Ectodermal cell (in vitro differentiated cells): ENCODE measurements around the gene LSMEM2.
A peak's percentile ranks its signal among the peaks of the same experiment; 100 is the strongest.

Experiments used
- H3K27ac ChIP-seq: 2 replicates; pipeline ENCODE4 v1.7.0; 2013; ENCODE audit warnings: mild to moderate bottlenecking, low read depth, low read length; ENCODE audit not compliant: insufficient read depth, poor library complexity, severe bottlenecking
- H3K27me3 ChIP-seq: 2 replicates; pipeline ENCODE4 v1.7.0; 2013; ENCODE audit warnings: mild to moderate bottlenecking, low read length; ENCODE audit not compliant: insufficient read depth, control insufficient read depth, poor library complexity, severe bottlenecking
- H3K36me3 ChIP-seq: one replicate; pipeline ENCODE4 v1.7.0; 2013; ENCODE audit warnings: low read length; ENCODE audit not compliant: control insufficient read depth, insufficient read depth
- H3K4me1 ChIP-seq: one replicate; pipeline ENCODE4 v1.7.0; 2013; ENCODE audit warnings: low read length; ENCODE audit not compliant: control insufficient read depth, insufficient read depth
- H3K4me3 ChIP-seq: 2 replicates; pipeline ENCODE4 v1.7.0; 2013; ENCODE audit warnings: low read depth, low read length, control low read depth; ENCODE audit not compliant: insufficient read depth
- H3K9me3 ChIP-seq: 2 replicates; pipeline ENCODE4 v1.7.0; 2013; ENCODE audit warnings: mild to moderate bottlenecking, low read length, moderate library complexity; ENCODE audit not compliant: control insufficient read depth
- WGBS, 2 experiments: methylation state at CpG; one replicate each; pipeline ENCODE4 v1.1.7; 2013; ENCODE audit warnings: missing lambda C conversion rate in 2 of 2; 5-methylcytosine and 5-hydroxymethylcytosine counted together

The LSMEM2 gene

GRCh38 chr3:50293079-50293801 is 14.4 kb downstream of the LSMEM2 start:
- Histone ChIP-seq H3K4me3 (no peak overlapping the region), H3K9me3 (no peaks in the 10 kb centered on the region)
- WGBS, 2 experiments: 89 to 92% methylated on average over 12 of the region's 12 CpGs

GRCh38 chr3:50294089-50294488 is 15.2 kb downstream of the LSMEM2 start:
- H3K27ac ChIP-seq: no peak overlapping the region
- H3K9me3 ChIP-seq: no peaks in the 10 kb centered on the region
- H3K4me3 ChIP-seq: no peak overlapping the region
- no peaks in the 10 kb centered on the region for H3K27me3 ChIP-seq
- 90 to 91% methylated on average over 4 of the region's 4 CpGs for WGBS, 2 experiments
- peaks cover 8% of the 10 kb centered on the region for H3K36me3 ChIP-seq
- peaks cover 13% of the 10 kb centered on the region for H3K4me1 ChIP-seq

More at GRCh38 chr3:50293079-50293801, 14.4 kb downstream of the LSMEM2 start:
- H3K4me1 ChIP-seq: peaks cover 6% of the 10 kb centered on the region
- H3K36me3 ChIP-seq: peaks cover 16% of the 10 kb centered on the region
- H3K27ac ChIP-seq: peak overlapping the region; percentile 39
- no peaks in the 10 kb centered on the region for H3K27me3 ChIP-seq

GRCh38 chr3:50294492-50295403 is 15.9 kb downstream of the LSMEM2 start:
- no peaks in the 10 kb centered on the region for H3K27me3 ChIP-seq
- H3K27ac ChIP-seq: no peak overlapping the region
- no peaks in the 10 kb centered on the region for H3K9me3 ChIP-seq
- peaks cover 13% of the 10 kb centered on the region for H3K4me1 ChIP-seq
- 93% methylated on average over 22 of the region's 22 CpGs for WGBS, 2 experiments
- H3K4me3 ChIP-seq: no peak overlapping the region
- H3K36me3 ChIP-seq: peaks cover 3% of the 10 kb centered on the region

- 89 to 91% methylated on average over 8 of the region's 8 CpGs for WGBS, 2 experiments
- H3K27me3 ChIP-seq: no peaks in the 10 kb centered on the region
- no peak overlapping the region for H3K4me3 ChIP-seq
- H3K36me3 ChIP-seq: no peaks in the 10 kb centered on the region
- no peak overlapping the region for H3K27ac ChIP-seq
- peaks cover 13% of the 10 kb centered on the region for H3K4me1 ChIP-seq
- no peaks in the 10 kb centered on the region for H3K9me3 ChIP-seq
Observed at GRCh38 chr3:50295553-50296431, 16.9 kb downstream of the LSMEM2 start.

- 95 to 96% methylated on average over 18 of the region's 18 CpGs for WGBS, 2 experiments
- H3K4me1 ChIP-seq: peaks cover 8% of the 10 kb centered on the region
- no peak overlapping the region for H3K4me3 ChIP-seq
- H3K27me3 ChIP-seq: no peaks in the 10 kb centered on the region
- H3K27ac ChIP-seq: no peak overlapping the region
- no peaks in the 10 kb centered on the region for H3K36me3 ChIP-seq
- H3K9me3 ChIP-seq: no peaks in the 10 kb centered on the region
Observed at GRCh38 chr3:50296721-50297383, 18.0 kb downstream of the LSMEM2 start.

- Histone ChIP-seq H3K27me3 (no peaks in the 10 kb centered on the region), H3K4me3 (no peak overlapping the region), H3K9me3 (no peaks in the 10 kb centered on the region), H3K27ac (no peak overlapping the region), H3K4me1 (peaks cover 8% of the 10 kb centered on the region), H3K36me3 (no peaks in the 10 kb centered on the region)
- 98 to 99% methylated on average over 2 of the region's 2 CpGs for WGBS, 2 experiments
Observed at GRCh38 chr3:50297384-50297775, 18.5 kb downstream of the LSMEM2 start.

GRCh38 chr3:50297896-50298725 is 19.2 kb downstream of the LSMEM2 start:
- Histone ChIP-seq H3K4me1 (peaks cover 10% of the 10 kb centered on the region), H3K27ac (no peak overlapping the region), H3K4me3 (peak overlapping the region; percentile 89), H3K27me3 (no peaks in the 10 kb centered on the region), H3K36me3 (no peaks in the 10 kb centered on the region), H3K9me3 (no peaks in the 10 kb centered on the region)
- 62 to 68% methylated on average over 9 of the region's 9 CpGs for WGBS, 2 experiments

- Histone ChIP-seq H3K27me3 (no peaks in the 10 kb centered on the region), H3K36me3 (no peaks in the 10 kb centered on the region), H3K9me3 (no peaks in the 10 kb centered on the region), H3K27ac (no peak within 1 kb of the TSS), H3K4me3 (peak within 1 kb of the TSS; percentile 89), H3K4me1 (peaks cover 12% of the 10 kb centered on the region)
- 1% methylated on average over 61 of the region's 61 CpGs for WGBS, 2 experiments
Observed at GRCh38 chr3:50298836-50299637, 20.1 kb downstream of the LSMEM2 start, which contains the start of the genes HYAL3 and NAA80. HYAL3 (minus strand) TSS chr3:50299405; CDS start chr3:50295602, 3,803 bp downstream. NAA80 (minus strand) TSS chr3:50299405; CDS start chr3:50297463, 1,942 bp downstream.
